Mesenchymal stem cell (in vitro differentiated cells and primary cell): ENCODE data around the gene MRPL39.

Experiments
- DNase-seq: peaks from one replicate; pipeline ENCODE4 v3.0.0-alpha.2; 2013
- H2AFZ ChIP-seq: one replicate; pipeline ENCODE4 v1.6.1; 2013; ENCODE audit warnings: low read depth, mild to moderate bottlenecking, control low read depth, inconsistent platforms, low read length, moderate library complexity
- H2AK5ac ChIP-seq: 2 replicates; pipeline ENCODE4 v1.6.1; 2013; ENCODE audit warnings: low read length, moderate library complexity, mild to moderate bottlenecking, inconsistent platforms; ENCODE audit not compliant: severe bottlenecking
- H2BK120ac ChIP-seq: one replicate; pipeline ENCODE4 v1.6.1; 2013; ENCODE audit warnings: low read depth, mild to moderate bottlenecking, inconsistent platforms, low read length, moderate library complexity
- H2BK12ac ChIP-seq, 2 experiments: one replicate each; pipeline ENCODE4 v1.6.1; 2013; ENCODE audit warnings: inconsistent platforms in 2 of 2, low read length in 2 of 2, mild to moderate bottlenecking in 2 of 2, moderate library complexity in 2 of 2, control low read depth in 1 of 2
- H2BK15ac ChIP-seq: one replicate; pipeline ENCODE4 v1.6.1; 2013; ENCODE audit warnings: mild to moderate bottlenecking, low read depth, inconsistent platforms; ENCODE audit not compliant: poor library complexity, severe bottlenecking
- H2BK5ac ChIP-seq: 2 replicates; pipeline ENCODE4 v1.6.1; 2013; ENCODE audit warnings: low read depth, mild to moderate bottlenecking, low read length, control low read depth, inconsistent platforms; ENCODE audit not compliant: poor library complexity, severe bottlenecking
- H3K14ac ChIP-seq, 2 experiments: one replicate each; pipeline ENCODE4 v1.6.1; 2013; ENCODE audit warnings: inconsistent platforms in 2 of 2, low read length in 2 of 2, control low read depth in 1 of 2, mild to moderate bottlenecking in 1 of 2, moderate library complexity in 1 of 2
- H3K18ac ChIP-seq, 2 experiments: one replicate each; pipeline ENCODE4 v1.6.1; 2013; ENCODE audit warnings: inconsistent platforms in 2 of 2, low read length in 2 of 2, control low read depth in 1 of 2, low read depth in 1 of 2, mild to moderate bottlenecking in 1 of 2
- H3K23ac ChIP-seq, 2 experiments: one replicate each; pipeline ENCODE4 v1.6.1; 2013; ENCODE audit warnings: inconsistent platforms in 2 of 2, low read length in 2 of 2, mild to moderate bottlenecking in 2 of 2, moderate library complexity in 2 of 2, control low read depth in 1 of 2
- H3K27ac ChIP-seq: 2 replicates; pipeline ENCODE4 v1.5.1; 2013; ENCODE audit warnings: mild to moderate bottlenecking, moderate library complexity, low read length, control low read depth, inconsistent platforms; ENCODE audit not compliant: poor library complexity, severe bottlenecking
- H3K27me3 ChIP-seq, 2 experiments: 2 replicates each; pipeline versions ENCODE4 v1.6.1 to v1.7.0; 2013; ENCODE audit warnings: low read length in 2 of 2, mild to moderate bottlenecking in 2 of 2, moderate library complexity in 2 of 2, control low read depth in 1 of 2, inconsistent platforms in 1 of 2; ENCODE audit not compliant: control insufficient read depth in 1 of 2, insufficient read depth in 1 of 2
- H3K36me3 ChIP-seq, 2 experiments: 2 replicates each; pipeline versions ENCODE4 v1.6.1 to v1.7.0; 2013; ENCODE audit warnings: low read length in 2 of 2, control low read depth in 1 of 2, inconsistent platforms in 1 of 2, low read depth in 1 of 2, mild to moderate bottlenecking in 1 of 2; ENCODE audit not compliant: insufficient read depth in 2 of 2, control insufficient read depth in 1 of 2
- H3K4ac ChIP-seq, 2 experiments: one replicate each; pipeline ENCODE4 v1.6.1; 2013; ENCODE audit warnings: inconsistent platforms in 2 of 2, low read length in 2 of 2, mild to moderate bottlenecking in 2 of 2, moderate library complexity in 2 of 2, control low read depth in 1 of 2, low read depth in 1 of 2
- H3K4me1 ChIP-seq: 2 replicates; pipeline ENCODE4 v1.6.1; 2013; ENCODE audit warnings: low read depth, low read length, control low read depth; ENCODE audit not compliant: control insufficient read depth, insufficient read depth
- H3K4me2 ChIP-seq: 2 replicates; pipeline ENCODE4 v1.6.1; 2013; ENCODE audit warnings: low read length, mild to moderate bottlenecking, inconsistent platforms; ENCODE audit not compliant: poor library complexity, severe bottlenecking
- H3K4me3 ChIP-seq, 2 experiments: 2 replicates each; pipeline versions ENCODE4 v1.5.1 to v1.7.0; 2013; ENCODE audit warnings: low read length in 2 of 2, mild to moderate bottlenecking in 2 of 2, control low read depth in 1 of 2, low read depth in 1 of 2; ENCODE audit not compliant: insufficient read depth in 1 of 2
- H3K79me1 ChIP-seq: replicated peaks from 2 replicates; pipeline ENCODE4 v1.6.1; 2013; ENCODE audit warnings: mild to moderate bottlenecking, control low read depth, low read length, inconsistent platforms; ENCODE audit not compliant: poor library complexity, severe bottlenecking
- H3K9ac ChIP-seq: 2 replicates; pipeline ENCODE4 v1.7.0; 2013; ENCODE audit warnings: mild to moderate bottlenecking, low read length, moderate library complexity
- H3K9me3 ChIP-seq: 2 replicates; pipeline ENCODE4 v1.7.0; 2013; ENCODE audit warnings: mild to moderate bottlenecking, low read length; ENCODE audit not compliant: control insufficient read depth
- H4K8ac ChIP-seq: one replicate; pipeline ENCODE4 v1.6.1; 2013; ENCODE audit warnings: inconsistent platforms, mild to moderate bottlenecking, low read length, moderate library complexity
- H4K91ac ChIP-seq: one replicate; pipeline ENCODE4 v1.6.1; 2013; ENCODE audit warnings: mild to moderate bottlenecking, low read length, inconsistent platforms
- WGBS: methylation state at CpG from one replicate; pipeline ENCODE4 v1.1.7; 2013; ENCODE audit warnings: mixed read lengths; 5-methylcytosine and 5-hydroxymethylcytosine counted together

The MRPL39 gene

GRCh38 chr21:25565272-25566211 lies 41.7 kb downstream of the MRPL39 start:
- Histone ChIP-seq H2BK12ac (no peak overlapping the region), H3K9ac (no peak overlapping the region), H3K27me3 (no peaks in the 10 kb centered on the region), H3K4me3 (no peak overlapping the region), H3K9me3 (no peaks in the 10 kb centered on the region), H2BK15ac (no peak overlapping the region), H3K4ac (no peak overlapping the region), H3K4me2 (no peak overlapping the region), H2AFZ (no peak overlapping the region), H4K91ac (no peak overlapping the region), H3K79me1 (peaks cover 8% of the 10 kb centered on the region), H3K14ac (no peak overlapping the region), H3K27ac (no peak overlapping the region), H2AK5ac (no peak overlapping the region), H3K23ac (no peak overlapping the region), H3K18ac (no peak overlapping the region), H3K4me1 (peaks cover 2% of the 10 kb centered on the region), H2BK120ac (no peak overlapping the region), H2BK5ac (no peak overlapping the region), H4K8ac (no peak overlapping the region), H3K36me3 (peaks cover 0 to 25% of the 10 kb centered on the region in 2 experiments)
- no peak for DNase-seq
- WGBS = 97% methylated on average over 2 of the region's 3 CpGs

GRCh38 chr21:25564349-25564948 lies 42.8 kb downstream of the MRPL39 start:
- no peak overlapping the region for H3K18ac ChIP-seq
- no peaks in the 10 kb centered on the region for H3K9me3 ChIP-seq
- H3K79me1 ChIP-seq = peaks cover 5% of the 10 kb centered on the region
- H2AK5ac ChIP-seq = no peak overlapping the region
- H4K91ac ChIP-seq = no peak overlapping the region
- no peak overlapping the region for H2BK12ac ChIP-seq
- no peak overlapping the region for H3K4me3 ChIP-seq
- WGBS = 100% methylated on average over 2 of the region's 3 CpGs
- no peak overlapping the region for H3K14ac ChIP-seq
- DNase-seq = no peak
- peaks cover 2% of the 10 kb centered on the region for H3K4me1 ChIP-seq
- H2AFZ ChIP-seq = no peak overlapping the region
- H3K9ac ChIP-seq = no peak overlapping the region
- H3K4me2 ChIP-seq = no peak overlapping the region
- no peak overlapping the region for H2BK120ac ChIP-seq
- no peak overlapping the region for H3K27ac ChIP-seq
- H2BK5ac ChIP-seq = no peak overlapping the region
- H3K36me3 ChIP-seq = peaks cover 0 to 25% of the 10 kb centered on the region in 2 experiments
- no peak overlapping the region for H3K4ac ChIP-seq
- no peak overlapping the region for H3K23ac ChIP-seq
- H2BK15ac ChIP-seq = no peak overlapping the region
- no peak overlapping the region for H4K8ac ChIP-seq
- no peaks in the 10 kb centered on the region for H3K27me3 ChIP-seq

- Histone ChIP-seq H3K9me3 (no peaks in the 10 kb centered on the region), H3K4me1 (peaks cover 2% of the 10 kb centered on the region), H3K27ac (no peak overlapping the region), H3K18ac (no peak overlapping the region), H3K79me1 (peaks cover 5% of the 10 kb centered on the region), H2BK120ac (no peak overlapping the region), H3K4ac (no peak overlapping the region), H3K9ac (no peak overlapping the region), H2BK12ac (peak overlapping the region in 1 of 2 experiments; percentile 38), H2AK5ac (no peak overlapping the region), H3K4me3 (peak overlapping the region in 1 of 2 experiments; percentile 80), H4K91ac (no peak overlapping the region), H2BK5ac (no peak overlapping the region), H2BK15ac (no peak overlapping the region), H3K14ac (no peak overlapping the region), H3K23ac (peak overlapping the region in 1 of 2 experiments; percentile 38), H3K36me3 (peaks cover 0 to 25% of the 10 kb centered on the region in 2 experiments), H2AFZ (no peak overlapping the region), H3K27me3 (no peaks in the 10 kb centered on the region), H3K4me2 (no peak overlapping the region), H4K8ac (no peak overlapping the region)
- DNase-seq = peak; percentile 16
- 80% methylated on average over 2 of the region's 3 CpGs for WGBS
Measured at GRCh38 chr21:25563361-25564116, 43.7 kb downstream of the MRPL39 start.
